HG03097 (cell line): ENCODE results near the gene RPL29.
"Not testable (repeated sequence)": the region's sequence is repeated elsewhere in the genome, so short reads cannot be mapped to it uniquely, and the experiment has no call there.

Experiments
- ATAC-seq: cut with Tn5 transposase; IDR thresholded peaks from one replicate; pipeline ENCODE4 v1.9.1; 2021; ENCODE audit not compliant: unreplicated experiment, low FRiP score

The RPL29 gene

GRCh38 chr3:52006820-52007133, 11.1 kb upstream of the RPL29 start:
- no peak for ATAC-seq

DNA sequence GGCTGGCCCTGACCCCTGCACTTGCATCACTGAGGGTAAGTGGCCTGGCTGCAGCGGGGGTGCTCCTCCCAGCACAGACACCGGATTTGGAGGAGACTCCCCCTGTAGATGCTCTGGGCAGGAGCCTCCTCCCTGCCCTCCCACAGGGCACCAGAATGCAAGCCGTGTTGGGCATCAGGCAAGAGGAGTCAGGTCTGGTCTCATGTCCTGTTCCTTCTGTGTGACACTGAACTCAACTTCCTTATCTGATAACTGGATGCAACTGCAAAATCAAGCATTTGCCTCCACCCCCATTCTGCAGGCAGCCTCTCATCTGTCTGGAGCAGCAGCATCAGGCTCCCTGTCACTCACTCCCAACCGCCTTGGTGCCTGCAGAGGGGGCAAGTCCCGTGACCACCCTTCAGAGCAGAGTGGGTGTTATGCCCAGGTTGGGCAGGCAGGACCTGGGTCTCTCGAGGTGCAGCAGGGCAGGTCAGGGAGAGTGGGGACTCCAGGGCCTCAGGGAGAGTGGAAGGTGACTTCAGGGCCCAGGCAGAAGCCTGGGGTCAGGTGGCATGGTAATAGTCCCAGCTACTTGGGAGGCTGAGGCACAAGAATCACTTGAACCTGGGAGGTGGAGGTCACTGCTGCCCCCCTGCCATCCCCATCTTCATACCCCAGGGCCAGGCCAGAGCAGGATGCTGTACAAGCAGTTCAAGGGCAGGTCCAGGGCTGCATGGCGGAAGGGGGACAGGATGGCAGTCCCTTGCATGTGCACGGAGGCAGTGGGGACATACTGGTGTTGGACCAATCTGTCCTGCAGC, 10.5 kb upstream of the RPL29 start:
- ATAC-seq: no peak

- no peak for ATAC-seq
Observed at GRCh38 chr3:52005571-52005986, 9.9 kb upstream of the RPL29 start.

DNA sequence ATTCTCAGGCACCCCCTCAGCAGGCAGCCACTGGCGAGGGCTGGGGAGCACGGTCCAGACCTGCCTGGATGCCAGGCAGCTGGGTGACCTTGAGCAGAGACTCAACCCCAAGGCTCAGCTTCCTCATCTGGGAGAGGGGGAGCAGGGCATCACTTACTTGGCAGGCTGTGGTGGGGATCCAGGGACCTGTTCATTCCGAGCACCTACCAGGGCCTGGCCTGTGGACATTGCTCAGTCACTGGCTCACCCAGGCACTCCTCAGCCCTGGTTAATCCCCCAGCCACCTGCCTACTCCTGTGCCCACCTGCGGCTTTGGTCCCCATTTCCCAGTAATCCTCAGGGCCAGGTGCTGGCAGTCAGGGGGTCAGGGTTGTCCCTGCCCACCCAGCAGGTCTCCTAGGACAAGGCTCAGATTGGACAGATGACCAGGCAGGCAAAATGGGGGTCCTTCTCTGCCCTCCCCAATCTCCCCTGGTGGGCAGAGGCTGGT, 9.3 kb upstream of the RPL29 start:
- no peak for ATAC-seq

DNA sequence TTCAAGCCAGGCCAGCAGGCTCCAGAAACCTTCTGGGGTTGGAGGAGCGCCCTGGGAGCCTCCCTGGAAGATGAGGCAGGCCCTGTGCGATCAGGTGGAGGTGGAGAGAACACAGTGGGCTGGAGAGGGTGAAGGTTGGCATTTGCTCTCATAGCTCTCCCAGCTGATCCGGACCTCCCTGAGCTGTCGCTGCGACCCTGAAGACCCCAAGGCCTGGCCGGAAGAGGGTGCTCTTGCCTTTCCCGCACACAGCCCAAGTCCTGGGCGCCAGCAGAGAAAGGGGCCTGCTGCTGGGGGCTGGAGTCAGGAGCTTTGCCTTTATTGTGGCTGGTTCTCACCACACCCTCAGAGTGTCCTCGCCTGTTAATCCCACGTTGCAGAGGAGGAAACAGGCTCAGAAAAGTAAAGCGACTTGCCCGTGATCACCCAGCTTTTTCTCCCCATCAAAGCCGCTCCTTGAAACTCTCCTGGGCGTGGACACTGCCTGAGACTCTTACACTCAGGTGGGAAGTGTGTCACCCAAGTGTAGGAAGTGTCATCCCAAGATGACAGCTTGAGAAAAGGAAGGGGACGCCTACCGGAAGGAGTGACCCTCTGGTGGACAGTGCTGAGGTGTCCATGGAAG, 8.6 kb upstream of the RPL29 start:
- ATAC-seq: no peak

DNA sequence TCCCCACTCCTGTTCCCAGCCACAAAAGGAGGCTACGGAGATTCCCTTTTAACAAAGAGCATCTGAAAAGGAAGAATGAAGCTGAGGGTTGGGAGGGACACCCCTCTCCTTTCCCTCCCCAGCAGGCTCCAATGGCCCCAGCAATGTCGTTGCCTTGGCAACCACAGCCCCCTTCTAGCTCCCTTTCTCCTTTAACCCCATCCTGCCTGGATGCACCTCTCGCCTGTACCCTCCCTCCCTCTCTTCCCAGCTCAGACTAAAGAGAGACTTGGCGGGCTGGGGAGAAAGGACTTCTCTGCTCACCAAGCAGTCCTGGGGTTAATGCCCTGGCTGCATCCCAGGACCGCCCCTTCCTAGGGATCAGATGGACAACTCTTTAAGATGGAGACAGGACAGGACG, 7.1 kb upstream of the RPL29 start:
- ATAC-seq: no peak

GRCh38 chr3:52001443-52001974, 5.8 kb upstream of the RPL29 start:
- ATAC-seq: peak; percentile 76

GRCh38 chr3:51999846-52000245, 4.2 kb upstream of the RPL29 start:
- no peak for ATAC-seq

- no peak for ATAC-seq
Observed at GRCh38 chr3:51998774-51999173, 3.1 kb upstream of the RPL29 start.

DNA sequence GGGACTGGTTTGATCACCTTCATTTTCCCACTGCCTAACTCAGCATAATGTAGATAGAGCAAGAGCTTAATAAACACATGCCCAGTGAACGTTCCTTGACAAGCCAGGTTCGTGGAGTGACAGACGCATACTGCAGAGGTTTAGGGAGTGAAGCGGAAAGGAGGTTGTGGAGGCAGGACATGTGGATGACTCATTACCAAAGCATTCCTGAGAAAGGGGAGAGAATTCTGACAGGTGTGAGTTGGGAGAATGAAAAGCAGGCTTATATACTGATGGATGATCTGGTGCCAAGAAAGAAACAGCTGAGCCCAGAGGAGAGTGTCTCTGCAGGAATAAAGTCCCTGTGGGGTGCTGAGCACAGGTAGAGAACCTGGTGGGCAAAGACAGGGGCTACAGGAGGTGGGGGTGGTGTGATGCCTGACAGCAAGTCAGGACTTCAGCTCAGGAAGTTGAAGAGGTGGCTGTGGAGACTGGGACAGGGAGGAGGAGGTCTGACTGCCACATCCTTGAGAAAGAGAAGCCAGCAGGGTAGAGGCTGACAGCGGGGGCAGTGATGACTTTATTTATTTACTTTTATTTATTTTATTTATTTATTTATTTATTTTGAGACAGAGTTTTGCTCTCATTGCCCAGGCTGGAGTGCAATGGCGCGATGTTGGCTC, 2.4 kb upstream of the RPL29 start:
- ATAC-seq: no peak

DNA sequence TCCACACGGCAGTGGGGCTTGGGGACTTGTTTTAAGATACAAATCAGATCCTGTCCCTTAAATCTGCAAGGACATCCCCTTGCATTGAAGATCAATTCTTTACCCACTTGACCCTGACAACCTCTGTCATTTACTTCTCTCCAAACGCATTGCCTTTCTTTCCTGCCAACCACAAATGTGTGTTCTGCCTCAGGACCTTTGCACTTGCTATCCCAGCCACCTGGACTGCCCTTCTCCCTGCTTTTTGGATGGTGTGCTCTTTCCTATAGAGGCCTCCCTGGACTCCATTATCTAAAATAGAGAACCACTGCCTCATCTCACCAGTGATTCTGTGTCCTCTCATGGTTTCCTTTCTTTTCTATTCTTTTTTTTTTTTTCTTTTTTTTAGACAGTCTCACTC, 1.5 kb upstream of the RPL29 start:
- ATAC-seq: no peak

DNA sequence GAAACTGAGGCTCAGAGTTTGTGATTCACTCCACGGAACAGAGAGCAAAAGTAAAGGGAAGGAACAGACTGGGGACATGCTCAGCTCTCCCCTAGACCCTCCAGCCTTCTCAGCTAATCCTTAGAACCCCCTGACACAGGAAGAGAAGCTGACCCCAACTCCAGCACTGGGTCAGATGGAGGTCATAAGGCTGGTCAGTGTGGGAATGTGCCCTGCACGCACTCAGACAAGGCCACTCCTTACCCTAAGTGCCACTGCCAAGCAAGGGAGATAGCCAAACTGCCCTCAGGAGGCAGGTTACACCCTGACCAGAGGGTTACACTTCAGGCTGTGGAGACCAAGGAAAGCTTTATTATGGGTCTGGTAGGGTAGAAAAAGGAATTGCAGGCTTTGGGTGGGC, 1.2 kb downstream of the RPL29 start:
- no peak for ATAC-seq

GRCh38 chr3:51993657-51994056, 2.0 kb downstream of the RPL29 start:
- not testable (repeated sequence) for ATAC-seq

DNA sequence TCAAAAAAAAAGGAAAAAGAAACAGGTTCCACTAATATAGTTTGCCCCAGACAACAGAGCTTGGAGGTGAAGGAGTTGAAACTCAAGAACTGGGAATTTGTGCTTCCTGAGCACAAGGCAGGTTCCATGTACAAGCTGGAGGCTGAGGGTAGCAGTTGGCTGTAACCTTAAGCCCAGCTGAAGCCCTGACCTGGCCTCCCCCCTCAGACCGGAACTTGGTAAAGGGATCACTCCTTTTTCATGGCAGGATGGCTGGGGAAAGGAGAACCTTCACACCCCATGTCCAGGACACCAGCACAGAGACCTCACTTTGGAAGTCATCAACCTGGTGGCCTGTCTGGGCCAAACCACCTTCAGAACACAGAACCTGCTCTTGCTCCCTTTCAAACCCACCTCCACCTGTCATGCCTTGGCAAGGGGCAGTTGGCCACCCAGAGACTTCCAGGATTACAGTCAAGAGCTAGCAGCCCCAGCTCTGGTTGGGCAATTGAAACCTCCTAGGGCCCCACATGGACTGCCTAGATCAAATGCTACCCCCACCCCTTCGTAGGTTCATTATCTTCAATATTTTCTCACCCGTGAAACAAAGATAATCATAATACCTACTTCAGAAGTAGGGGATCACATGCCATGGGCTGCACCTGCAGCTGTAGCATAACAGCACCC, 3.5 kb downstream of the RPL29 start:
- no peak for ATAC-seq

DNA sequence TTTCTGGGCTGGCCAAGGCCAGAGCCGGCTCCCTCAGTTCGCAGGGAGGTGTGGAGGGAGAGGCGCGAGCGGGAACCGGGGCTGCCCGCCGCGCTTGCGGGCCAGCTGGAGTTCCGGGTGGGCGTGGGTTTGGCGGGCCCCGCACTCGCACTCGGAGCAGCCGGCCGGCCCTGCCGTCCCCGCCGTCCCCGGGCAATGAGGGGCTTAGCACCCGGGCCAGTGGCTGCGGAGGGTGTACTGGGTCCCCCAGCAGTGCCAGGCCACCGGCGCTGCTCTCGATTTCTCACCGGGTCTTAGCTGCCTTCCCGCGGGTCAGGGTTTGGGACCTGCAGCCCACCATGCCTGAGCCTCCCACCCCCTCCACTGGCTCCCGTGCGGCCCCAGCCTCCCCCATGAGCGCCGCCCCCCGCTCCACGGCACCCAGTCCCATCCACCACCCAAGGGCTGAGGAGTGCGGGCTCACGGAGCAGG, 5.2 kb downstream of the RPL29 start:
- not testable (repeated sequence) for ATAC-seq

DNA sequence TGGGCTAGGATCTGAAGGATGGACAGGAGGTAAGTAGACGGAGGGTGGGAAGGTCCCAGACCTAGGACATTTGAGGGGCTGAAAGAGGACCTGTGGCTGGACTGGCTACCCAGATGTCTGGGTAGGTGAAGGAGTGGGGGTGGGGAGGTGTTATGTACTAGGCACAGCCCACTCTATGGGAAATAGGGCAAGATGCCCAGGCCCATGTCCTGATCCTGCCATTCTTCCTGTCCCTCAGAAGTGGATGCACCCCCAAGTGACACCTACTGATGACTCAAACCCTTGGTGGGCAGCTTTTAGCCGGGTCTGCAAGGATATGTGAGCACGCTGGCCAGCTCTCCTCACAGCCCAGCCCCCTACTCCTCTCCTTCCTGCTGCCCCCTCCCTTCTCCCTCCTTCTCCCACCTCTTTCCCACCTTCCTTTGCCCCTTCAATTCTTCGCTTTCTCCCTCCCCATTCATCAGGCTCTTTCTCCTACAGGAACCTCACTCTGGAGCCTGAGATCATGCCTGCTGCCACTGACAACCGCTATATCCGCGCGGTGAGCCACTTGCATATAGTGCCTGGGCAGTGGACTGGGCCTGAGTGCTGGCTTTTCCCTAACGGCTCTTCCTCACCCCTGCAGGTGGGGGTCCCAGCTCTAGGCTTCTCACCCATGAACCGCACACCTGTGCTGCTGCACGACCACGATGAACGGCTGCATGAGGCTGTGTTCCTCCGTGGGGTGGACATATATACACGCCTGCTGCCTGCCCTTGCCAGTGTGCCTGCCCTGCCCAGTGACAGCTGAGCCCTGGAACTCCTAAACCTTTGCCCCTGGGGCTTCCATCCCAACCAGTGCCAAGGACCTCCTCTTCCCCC, 7.2 kb downstream of the RPL29 start:
- ATAC-seq: no peak

DNA sequence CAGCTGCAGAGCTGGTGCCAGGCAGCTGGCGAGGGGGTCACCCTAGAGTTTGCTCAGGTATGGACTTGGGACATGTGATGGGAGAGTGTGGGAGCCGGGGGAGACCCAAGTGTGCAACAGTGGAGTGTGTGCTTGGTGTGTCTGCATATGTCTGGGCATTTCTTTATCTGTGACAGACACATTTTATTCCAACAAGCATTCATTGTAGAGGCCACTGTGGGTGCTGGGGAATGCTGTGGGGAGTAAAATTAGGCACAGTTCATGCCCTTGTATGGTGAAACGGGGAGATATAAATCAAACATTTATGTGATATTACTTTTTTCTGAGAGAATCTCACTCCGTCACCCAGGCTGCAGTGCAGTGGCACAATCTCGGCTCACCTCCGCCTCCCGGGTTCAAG, 8.1 kb downstream of the RPL29 start:
- no peak for ATAC-seq

- no peak for ATAC-seq
Observed at GRCh38 chr3:51986010-51986947, 9.4 kb downstream of the RPL29 start.

- no peak for ATAC-seq
Observed at GRCh38 chr3:51985063-51985462, 10.6 kb downstream of the RPL29 start.
